ENCODE measurements around the gene BDKRB1.
"Not testable (repeated sequence)": the region's sequence is repeated elsewhere in the genome, so short reads cannot be mapped to it uniquely, and the experiment has no call there.

The BDKRB1 gene

GRCh38 chr14:96235426-96235825 is 20.6 kb upstream of the BDKRB1 start:
- no peak for DNase-seq

- DNase-seq = no peak
These were observed 18.4 kb upstream of the BDKRB1 start for GRCh38 chr14:96237641-96238040.

GRCh38 chr14:96238676-96239265 is 17.2 kb upstream of the BDKRB1 start:
- DNase-seq = no peak

- DNase-seq = no peak
These were observed 16.3 kb upstream of the BDKRB1 start for GRCh38 chr14:96239711-96240141.

GRCh38 chr14:96240641-96241040 is 15.4 kb upstream of the BDKRB1 start:
- DNase-seq = no peak

- DNase-seq = no peak
These were observed 13.9 kb upstream of the BDKRB1 start for GRCh38 chr14:96242126-96242525.

GRCh38 chr14:96243785-96244184 is 12.2 kb upstream of the BDKRB1 start:
- DNase-seq = no peak

GRCh38 chr14:96245074-96245473 is 10.9 kb upstream of the BDKRB1 start:
- DNase-seq = not testable (repeated sequence)

GRCh38 chr14:96245710-96246538 is 10.1 kb upstream of the BDKRB1 start:
- no peak for DNase-seq

GRCh38 chr14:96246539-96246847 is 9.5 kb upstream of the BDKRB1 start:
- no peak for DNase-seq

- no peak for DNase-seq
These were observed 9.0 kb upstream of the BDKRB1 start for GRCh38 chr14:96247031-96247430.

GRCh38 chr14:96249029-96249428 is 7.0 kb upstream of the BDKRB1 start:
- no peak for DNase-seq

GRCh38 chr14:96250485-96250884 is 5.5 kb upstream of the BDKRB1 start:
- DNase-seq = no peak

- no peak for DNase-seq
These were observed 4.3 kb upstream of the BDKRB1 start for GRCh38 chr14:96251656-96252155.

- DNase-seq = no peak
These were observed 3.5 kb upstream of the BDKRB1 start for GRCh38 chr14:96252323-96252998.

- DNase-seq = no peak
These were observed 2.9 kb upstream of the BDKRB1 start for GRCh38 chr14:96252999-96253539.

- no peak for DNase-seq
These were observed 1.3 kb upstream of the BDKRB1 start for GRCh38 chr14:96254687-96255086.

- no peak for DNase-seq
These were observed 397 bp downstream of the BDKRB1 start for GRCh38 chr14:96256407-96256806.

- no peak for DNase-seq
These were observed 1.0 kb downstream of the BDKRB1 start for GRCh38 chr14:96257056-96257455.

GRCh38 chr14:96257900-96258299 is 1.9 kb downstream of the BDKRB1 start:
- no peak for DNase-seq

- DNase-seq = no peak
These were observed 4.4 kb downstream of the BDKRB1 start for GRCh38 chr14:96260341-96260821.

GRCh38 chr14:96261053-96261452 is 5.0 kb downstream of the BDKRB1 start:
- DNase-seq = no peak
